Measurements from ENCODE around the gene DENND4A.
"Not testable (repeated sequence)": the region's sequence is repeated elsewhere in the genome, so short reads cannot be mapped to it uniquely, and the experiment has no call there.

The DENND4A gene

DNA sequence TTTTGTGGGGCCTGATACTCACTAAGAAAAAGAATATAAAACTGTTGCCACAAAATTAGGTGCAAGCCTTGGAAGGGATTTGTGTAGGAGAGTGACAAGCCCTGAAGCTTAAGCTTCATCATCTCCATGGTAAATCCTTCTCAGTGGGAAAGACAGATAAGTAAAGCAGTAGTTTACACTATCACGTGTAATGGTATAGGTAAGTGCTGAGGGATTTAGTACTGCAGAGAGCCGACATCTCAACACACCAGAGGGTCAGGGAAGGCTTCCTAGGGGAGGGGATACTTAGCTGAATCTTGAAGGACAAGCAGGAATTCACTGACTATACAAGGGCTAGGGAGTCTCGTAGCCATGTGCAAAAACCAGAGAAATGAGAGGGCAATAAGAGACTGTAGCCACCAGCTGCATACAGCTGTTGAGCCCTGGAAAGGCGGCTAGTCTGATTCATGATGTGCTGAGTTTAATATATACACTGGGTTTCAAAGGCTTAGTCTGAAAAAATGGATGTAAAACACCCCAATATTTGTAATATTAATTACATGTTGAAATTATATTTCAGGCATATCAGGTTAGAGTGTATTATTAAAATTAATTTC, 159.2 kb downstream of the DENND4A start:
- DNase-seq (ENCODE audit: low spot score) = no peak

DNA sequence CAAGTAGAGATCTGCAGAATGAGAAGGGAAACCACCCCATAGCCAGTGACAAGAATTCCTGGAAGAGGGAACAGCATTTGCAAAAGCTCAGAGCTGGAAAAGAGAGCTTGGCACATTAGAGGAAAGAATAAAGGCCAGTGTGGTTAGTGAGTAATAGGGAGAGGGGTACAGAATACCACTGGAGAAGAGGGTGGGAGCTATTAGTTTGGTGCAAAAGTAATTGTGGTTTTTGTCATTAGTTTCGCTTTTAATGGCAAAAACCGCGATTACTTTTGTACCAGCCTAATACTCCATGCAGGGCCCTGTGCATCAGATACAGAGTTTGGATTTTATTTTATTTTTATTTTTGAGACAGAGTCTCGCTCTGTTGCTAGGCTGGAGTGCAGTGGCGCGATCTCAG, 160.6 kb downstream of the DENND4A start:
- DNase-seq (ENCODE audit: low spot score) = no peak

DNA sequence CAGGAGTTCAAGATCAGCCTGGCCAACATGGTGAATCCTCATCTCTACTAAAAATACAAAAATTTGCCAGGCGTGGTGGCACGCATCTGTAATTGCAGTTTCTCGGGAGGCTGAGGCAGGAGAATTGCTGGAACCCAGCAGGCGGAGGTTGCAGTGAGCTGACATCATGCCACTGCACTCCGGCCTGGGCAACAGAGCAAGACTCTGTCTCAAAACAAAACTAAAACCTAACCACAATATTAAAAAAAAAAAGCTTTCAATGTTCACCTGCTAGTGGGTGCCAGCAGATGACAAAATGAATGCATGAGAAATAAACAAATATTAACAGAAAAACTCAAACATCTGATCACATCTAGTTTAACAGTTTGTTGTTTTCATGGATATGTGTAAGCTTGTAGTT, 161.3 kb downstream of the DENND4A start:
- DNase-seq (ENCODE audit: low spot score) = no peak

DNA sequence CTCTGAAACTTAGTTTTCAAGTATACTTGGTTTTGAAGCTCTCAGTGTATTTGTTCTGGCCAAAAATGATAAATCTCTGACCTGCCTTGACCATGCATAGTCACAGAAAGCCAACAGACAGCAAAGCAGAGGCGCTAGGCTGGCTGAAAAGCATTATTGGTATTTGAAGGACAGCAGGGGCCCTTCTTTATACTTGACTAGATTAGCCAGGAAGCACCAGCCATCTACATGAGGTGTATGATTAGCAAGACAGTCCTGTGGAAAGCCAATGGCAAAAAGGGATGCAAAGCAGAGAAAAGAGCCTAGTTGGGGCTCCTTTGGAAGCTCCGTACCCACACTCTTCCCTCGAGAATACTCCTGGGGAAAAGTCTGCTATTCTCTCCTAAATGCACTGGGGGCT, 162.5 kb downstream of the DENND4A start:
- no peak for DNase-seq (ENCODE audit: low spot score)

DNA sequence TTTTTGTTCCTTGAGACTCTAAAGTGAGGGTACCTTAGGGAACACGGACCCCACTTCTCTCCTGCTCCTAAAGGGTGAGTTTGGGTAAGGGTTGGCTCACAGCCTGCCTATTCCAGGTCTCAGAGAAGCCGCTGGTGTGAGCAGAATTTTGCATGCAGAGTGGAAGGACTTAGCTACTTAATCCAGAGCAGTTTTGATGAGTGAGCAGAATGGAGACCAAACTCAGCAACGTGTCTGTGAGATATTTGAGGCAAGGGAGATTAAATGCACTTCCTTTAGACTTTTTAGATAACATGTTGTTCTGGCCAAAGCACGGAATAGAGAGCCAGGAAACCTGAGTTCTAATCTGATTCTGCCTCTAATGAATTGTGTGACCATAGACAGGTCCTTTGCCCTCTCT, 165.2 kb downstream of the DENND4A start:
- no peak for DNase-seq (ENCODE audit: low spot score)

DNA sequence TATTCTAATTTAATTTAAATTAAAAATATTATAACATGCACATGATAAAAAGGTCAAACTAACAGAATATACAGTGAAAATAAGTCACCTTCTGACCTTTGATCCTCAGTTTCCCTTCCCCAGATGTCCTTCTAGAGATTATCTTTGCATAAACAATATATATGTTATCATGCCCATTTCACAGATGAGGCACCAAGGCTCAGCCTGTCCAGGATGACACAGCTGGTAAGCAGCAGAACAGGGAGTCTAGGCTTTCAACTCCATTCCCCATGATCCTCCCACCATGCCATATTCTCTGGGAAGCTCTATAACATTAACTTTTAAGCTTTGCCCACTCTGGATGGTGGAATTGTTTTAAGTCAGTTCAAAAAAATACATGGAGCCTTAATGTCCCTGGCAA, 169.0 kb downstream of the DENND4A start:
- DNase-seq (ENCODE audit: low spot score) = no peak

DNA sequence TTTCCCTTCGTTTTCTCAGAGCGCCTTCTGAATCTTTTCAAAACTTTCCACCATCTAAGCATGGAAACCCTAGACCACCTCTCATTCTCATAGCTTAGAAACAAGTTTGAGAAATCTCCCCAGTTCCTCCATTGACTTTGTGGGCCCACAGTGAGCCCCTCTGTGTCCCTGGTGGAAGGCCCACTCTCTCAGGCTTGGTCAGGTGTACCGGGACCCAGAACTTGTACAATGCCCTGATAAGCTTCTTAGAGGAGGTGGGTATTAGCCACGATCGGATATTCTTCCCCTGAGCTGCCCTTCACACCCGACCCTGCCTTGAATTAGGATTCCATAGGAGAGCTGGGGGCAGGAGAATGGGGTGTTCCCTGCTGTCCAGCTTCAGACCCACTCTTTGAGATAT, 170.5 kb downstream of the DENND4A start, which contains the start of gene SLC24A1:
SLC24A1 (plus strand) TSS at position 301 of the 400 bp plus-strand sequence. CDS start 2,143 bp downstream, outside the sequence.
- no peak for DNase-seq (ENCODE audit: low spot score)

DNA sequence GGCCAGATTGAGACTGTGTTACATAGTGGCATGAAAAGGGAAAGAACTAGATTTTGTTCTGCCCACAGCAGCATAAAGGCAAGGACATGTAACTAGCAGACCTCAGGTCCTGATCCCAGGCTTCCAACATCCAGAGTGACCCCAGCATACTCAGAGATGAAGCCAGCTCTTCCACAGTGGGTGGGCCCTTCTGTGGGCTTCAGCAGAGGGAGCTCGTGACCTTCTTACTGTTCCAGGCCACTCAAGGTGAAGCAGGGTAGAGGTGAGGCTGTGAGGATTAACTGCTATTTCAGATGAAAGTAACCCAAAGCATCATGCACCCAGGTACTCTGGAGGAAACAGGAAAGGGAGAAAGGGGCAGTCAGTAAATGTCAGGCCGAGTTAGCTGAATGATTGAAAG, 171.3 kb downstream of the DENND4A start:
- no peak for DNase-seq (ENCODE audit: low spot score)

DNA sequence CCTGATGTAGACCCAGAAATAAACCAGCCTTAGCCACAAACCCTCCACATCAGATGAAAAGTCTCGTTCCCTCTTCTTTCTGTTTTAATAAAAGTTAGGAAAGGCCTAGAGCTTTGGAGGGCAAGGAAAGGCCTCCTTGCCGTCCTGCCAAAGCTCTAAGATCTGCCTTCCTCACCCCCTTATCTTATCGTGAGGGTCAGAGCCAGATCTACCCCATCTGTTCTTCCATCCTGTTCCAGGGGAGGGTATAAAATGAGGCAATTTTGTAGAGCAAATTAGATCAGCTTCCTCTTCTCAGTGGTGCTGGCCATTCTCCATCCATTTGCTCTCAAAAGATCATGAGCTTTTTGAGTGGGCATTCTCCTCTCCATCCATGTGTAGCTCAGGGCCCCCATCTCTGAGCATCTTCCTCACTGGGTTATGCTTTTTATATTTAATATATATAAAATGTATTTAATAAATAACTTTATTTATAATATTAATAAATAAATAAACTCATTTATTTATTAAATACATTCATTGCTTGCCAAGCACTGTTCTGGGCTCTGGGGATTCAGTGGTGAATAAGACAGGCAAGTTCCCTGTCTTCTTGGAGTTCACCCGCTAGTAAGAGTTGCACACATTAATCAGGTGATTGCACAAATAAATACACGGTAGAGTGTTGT, 172.3 kb downstream of the DENND4A start:
- DNase-seq (ENCODE audit: low spot score) = no peak

DNA sequence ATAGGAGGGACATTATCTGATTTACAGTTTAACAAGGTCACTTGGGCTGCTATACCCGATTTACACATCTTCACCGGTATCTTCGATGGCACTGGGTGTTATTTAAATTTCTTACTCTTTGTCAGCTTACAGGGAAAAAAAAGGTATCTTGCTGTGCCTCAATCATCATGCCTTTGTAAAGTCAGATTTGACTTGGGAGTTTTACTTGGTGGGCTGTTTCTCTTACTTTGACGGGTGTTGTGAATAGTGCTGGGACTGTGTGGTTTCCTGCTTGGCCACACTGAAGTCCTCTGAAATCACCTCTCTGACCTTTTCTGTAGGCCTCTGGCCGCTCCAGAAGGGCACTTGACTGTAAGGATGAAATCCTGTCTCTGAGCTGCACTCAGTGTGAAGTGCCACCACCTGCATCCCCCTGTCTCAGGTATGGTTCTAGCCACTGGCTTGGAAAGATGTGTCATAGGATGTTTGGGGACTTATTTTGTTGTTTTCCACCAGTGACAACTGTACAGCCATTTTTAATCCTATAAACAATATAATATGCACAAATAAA, 173.5 kb downstream of the DENND4A start:
- no peak for DNase-seq (ENCODE audit: low spot score)

DNA sequence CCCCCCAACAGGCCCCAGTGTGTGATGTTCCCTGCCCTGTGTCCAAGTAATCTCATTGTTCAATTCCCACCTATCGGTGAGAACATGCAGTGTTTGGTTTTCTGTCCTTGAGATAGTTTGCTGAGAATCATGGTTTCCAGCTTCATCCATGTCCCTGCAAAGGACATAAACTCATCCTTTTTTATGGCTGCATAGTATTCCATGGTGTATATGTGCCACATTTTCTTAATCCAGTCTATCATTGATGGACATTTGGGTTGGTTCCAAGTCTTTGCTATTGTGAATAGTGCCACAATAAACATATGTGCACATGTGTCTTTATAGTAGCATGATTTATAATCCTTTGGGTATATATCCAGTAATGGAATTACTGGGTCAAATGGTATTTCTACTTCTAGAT, 176.2 kb downstream of the DENND4A start:
- DNase-seq (ENCODE audit: low spot score) = not testable (repeated sequence)

DNA sequence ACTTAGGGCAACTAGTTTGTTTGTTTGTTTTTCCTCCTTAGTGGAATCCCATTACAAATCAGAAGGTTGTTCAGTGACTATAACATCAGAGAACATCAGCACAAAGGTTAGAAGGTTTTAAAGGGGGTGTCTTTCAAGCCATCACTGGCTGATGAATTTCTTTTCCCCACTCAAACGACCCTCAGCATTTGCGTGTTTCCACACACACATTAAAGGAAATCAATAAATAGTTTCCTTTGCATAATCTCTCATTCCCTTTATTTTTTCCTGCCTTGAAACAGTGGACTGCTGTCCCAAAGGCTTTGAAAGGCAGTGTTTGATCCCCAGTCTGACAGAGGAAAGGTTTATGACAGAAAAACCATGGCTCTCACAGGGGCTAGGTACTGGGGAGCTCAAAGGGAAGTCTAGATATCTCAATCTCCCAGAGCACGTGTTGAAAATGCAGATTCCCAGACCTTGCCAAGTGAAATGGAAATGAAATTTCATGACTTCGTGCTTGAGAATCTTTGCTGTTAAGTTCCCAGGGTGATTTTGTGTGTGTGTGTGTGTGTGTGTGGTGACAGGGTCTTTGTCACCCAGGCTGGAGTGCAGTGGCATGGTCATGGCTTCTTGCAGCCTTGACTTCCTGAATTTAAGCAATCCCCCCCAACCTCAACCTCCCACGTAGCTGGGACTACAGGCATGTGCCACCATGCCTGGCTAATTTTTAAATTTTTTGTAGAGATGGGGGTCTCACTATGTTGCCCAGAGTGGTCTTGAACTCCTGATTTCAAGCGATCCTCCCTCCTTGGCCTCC, 178.9 kb downstream of the DENND4A start:
- no peak for DNase-seq (ENCODE audit: low spot score)

DNA sequence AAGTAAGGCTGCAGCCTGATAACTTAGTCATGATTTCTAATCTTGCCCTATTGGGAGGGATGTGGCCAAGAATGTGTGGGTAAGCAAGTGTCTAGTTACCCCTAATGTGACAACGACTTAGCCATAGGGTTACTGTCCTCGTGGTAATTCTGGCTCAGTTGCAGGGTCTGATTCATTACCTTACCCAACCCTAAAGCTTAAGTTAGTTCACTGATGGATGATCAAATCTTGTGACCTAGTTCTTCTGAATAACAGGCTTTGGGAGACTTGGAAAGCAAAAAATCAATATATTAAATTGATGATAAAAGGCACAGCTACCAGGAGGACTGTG, 179.5 kb downstream of the DENND4A start:
- DNase-seq (ENCODE audit: low spot score) = no peak

DNA sequence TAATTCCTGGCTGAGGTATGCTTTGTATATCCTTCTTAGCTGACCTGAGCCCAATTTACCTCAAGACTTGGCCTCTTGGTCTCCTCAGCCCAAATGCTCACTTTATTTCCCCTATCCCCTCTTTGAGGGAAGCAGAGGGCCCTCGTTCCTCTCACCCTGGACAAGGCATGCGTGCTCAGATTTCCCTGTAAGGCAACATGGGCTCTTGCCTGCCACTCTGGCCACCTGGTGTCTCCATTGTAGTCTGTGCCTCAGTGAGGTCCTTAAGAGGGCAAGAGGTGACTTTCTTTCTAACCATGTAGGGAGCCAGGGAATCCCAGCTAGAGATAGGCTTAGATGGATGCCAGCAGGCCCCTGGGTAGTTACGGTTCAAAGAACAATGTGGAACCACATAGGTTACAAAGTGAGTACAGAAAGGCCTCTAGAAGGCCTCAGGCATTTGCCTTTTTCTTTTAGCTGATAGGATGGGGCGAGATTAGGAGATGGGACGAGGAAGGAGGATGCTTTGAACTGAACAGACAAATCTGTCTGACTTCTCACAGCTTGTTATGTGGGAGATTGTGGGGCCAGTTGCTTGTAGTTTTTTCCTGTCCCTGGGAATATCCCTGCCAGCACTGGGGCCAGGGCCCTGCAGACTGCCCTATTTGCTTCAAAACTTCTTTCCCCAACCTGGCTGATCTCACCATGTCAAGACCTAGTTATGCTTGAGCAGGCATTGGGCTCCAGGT, 180.0 kb downstream of the DENND4A start:
- DNase-seq (ENCODE audit: low spot score) = no peak

DNA sequence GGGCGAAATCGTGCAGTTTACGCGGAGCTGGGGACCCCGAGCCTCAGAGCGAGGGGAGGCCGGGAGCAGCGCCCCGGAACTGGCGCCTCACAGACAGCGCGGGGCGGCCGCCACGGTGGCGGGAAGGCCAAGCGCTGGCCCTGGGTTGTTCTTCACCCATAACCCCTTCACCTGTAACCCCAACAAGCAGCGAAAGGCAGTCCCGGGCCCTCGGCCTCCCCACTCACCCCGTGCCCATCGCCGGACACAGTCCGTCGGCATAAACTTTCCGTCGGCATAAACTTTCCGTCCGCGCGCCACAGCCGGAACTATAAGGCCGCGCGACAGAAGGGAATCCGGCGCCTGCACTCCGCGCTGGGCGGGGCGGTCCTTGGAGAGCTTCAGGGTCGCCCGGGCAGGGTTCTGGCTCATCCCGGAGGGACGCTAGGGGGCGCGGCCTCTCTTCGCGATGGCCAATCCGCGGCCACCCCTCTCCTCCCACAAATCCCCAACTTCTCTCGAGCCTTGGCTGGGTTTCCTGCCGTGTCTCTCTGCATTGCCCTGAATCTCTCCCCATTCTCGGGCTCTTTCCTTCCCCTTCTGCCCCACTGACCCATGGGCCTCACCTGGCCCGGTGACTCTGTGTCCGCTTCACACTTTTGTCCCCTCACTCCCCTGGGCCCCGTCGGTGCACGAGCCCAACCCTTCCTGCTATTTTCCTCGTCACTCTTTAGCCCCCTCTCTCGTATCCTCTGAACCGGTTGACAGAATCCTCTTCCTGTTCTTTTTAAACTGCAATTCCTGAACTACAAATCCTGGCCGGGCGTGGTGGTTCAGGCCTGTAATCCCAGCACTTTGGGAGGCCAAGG, 181.0 kb downstream of the DENND4A start, which contains the start of gene INTS14:
INTS14 (minus strand) TSS at position 261 of the 848 bp plus-strand sequence. CDS start 3,751 bp downstream, outside the sequence.
- peak; percentile 97 for DNase-seq (ENCODE audit: low spot score)
